ENCODE data around the gene SLC52A1.

The SLC52A1 gene

DNA sequence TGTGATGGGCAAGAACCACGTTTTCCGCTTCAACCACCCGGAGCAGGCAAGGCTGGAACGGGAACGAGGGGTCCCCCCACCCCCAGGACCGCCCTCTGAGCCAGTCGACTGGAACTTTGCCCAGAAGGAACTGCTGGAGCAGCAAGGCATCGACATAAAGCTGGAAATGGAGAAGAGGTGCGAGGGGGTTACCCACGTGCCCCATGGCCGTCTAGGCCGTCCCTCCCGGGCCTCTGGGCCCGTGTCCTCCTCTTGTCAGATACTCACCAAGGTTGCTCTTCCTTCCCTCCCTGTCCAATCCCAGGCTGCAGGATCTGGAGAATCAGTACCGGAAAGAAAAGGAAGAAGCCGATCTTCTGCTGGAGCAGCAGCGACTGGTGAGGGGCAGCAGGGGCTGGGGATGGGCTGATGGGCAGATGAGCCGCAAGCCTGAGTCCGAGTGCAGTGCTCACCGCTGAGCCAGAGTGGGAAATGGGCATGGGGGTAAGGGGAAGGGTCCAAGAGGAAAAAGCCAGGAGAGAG lies 14.7 kb downstream of the SLC52A1 start:
- TF ChIP-seq ZNF23 (tag by site-specific recombination; IDR thresholded peaks at IDR 0.05; ENCODE audit: borderline replicate concordance): no peak
- TF ChIP-seq, protein P1, sequence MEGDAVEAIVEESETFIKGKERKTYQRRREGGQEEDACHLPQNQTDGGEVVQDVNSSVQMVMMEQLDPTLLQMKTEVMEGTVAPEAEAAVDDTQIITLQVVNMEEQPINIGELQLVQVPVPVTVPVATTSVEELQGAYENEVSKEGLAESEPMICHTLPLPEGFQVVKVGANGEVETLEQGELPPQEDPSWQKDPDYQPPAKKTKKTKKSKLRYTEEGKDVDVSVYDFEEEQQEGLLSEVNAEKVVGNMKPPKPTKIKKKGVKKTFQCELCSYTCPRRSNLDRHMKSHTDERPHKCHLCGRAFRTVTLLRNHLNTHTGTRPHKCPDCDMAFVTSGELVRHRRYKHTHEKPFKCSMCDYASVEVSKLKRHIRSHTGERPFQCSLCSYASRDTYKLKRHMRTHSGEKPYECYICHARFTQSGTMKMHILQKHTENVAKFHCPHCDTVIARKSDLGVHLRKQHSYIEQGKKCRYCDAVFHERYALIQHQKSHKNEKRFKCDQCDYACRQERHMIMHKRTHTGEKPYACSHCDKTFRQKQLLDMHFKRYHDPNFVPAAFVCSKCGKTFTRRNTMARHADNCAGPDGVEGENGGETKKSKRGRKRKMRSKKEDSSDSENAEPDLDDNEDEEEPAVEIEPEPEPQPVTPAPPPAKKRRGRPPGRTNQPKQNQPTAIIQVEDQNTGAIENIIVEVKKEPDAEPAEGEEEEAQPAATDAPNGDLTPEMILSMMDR (tag by site-specific recombination; IDR thresholded peaks at IDR 0.05): no peak
- TF ChIP-seq SALL2 (tag by site-specific recombination; IDR thresholded peaks at IDR 0.05; ENCODE audit: borderline replicate concordance): no peak
- TF ChIP-seq, protein P2, sequence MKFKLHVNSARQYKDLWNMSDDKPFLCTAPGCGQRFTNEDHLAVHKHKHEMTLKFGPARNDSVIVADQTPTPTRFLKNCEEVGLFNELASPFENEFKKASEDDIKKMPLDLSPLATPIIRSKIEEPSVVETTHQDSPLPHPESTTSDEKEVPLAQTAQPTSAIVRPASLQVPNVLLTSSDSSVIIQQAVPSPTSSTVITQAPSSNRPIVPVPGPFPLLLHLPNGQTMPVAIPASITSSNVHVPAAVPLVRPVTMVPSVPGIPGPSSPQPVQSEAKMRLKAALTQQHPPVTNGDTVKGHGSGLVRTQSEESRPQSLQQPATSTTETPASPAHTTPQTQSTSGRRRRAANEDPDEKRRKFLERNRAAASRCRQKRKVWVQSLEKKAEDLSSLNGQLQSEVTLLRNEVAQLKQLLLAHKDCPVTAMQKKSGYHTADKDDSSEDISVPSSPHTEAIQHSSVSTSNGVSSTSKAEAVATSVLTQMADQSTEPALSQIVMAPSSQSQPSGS (tag by site-specific recombination; IDR thresholded peaks at IDR 0.05; ENCODE audit: low read depth): no peak
- Histone ChIP-seq H3K36me3 (ENCODE audit: control insufficient read depth in 2 of 2, insufficient read depth in 1 of 2, low read length in 2 of 2) (peaks cover 22 to 64% of the 10 kb centered on the region in 2 experiments), H3K9me3 (ENCODE audit: control insufficient read depth, insufficient read depth, low read depth, low read length) (no peaks in the 10 kb centered on the region), H3K27ac (ENCODE audit: extremely low read depth, low read depth, low read length) (no peak overlapping the region), H3K4me3 (ENCODE audit: low read depth, low read length) (no peak overlapping the region), H3K4me1 (ENCODE audit: control insufficient read depth, insufficient read depth, low read length) (no peaks in the 10 kb centered on the region)
- CTCF ChIA-PET: interaction anchor here (0.6 kb wide), 1 partner anchor 97 kb away, joined by 3 read pairs; no protein-coding TSS in a partner anchor
- POLR2A ChIA-PET: no interaction called here

DNA sequence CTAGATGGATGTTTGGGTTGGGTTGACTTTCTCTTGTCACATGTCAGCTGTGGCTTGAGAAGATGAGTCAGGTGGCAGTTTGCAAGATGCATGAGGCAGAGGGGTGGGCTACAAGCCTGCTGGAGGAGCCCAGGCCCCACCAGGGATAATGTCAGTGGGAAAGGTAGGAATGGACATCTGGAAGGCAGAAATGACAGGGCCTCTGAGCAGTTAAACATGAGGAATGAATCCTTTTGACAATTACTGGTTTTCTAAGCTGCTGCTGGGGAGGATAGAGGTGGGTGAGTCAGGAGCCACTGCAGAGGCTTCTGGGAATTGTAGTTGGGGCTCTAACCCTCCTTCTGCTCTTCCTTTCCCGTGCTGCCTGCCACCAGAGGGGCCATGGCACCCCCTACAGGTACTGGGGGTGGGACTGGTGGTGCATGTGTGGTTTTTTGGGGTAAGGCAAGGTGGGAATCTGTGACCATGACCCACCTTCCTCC lies 15.7 kb downstream of the SLC52A1 start:
- no peak for TF ChIP-seq ZNF623 (tag by site-specific recombination; IDR thresholded peaks at IDR 0.05)
- no peak for TF ChIP-seq ZNF155 (tag by site-specific recombination; IDR thresholded peaks at IDR 0.05)
- TF ChIP-seq ZNF416 (tag by site-specific recombination; IDR thresholded peaks at IDR 0.05): no peak
- no peak for TF ChIP-seq ZNF670 (tag by site-specific recombination; IDR thresholded peaks at IDR 0.05; ENCODE audit: low read depth)
- TF ChIP-seq, protein P3, sequence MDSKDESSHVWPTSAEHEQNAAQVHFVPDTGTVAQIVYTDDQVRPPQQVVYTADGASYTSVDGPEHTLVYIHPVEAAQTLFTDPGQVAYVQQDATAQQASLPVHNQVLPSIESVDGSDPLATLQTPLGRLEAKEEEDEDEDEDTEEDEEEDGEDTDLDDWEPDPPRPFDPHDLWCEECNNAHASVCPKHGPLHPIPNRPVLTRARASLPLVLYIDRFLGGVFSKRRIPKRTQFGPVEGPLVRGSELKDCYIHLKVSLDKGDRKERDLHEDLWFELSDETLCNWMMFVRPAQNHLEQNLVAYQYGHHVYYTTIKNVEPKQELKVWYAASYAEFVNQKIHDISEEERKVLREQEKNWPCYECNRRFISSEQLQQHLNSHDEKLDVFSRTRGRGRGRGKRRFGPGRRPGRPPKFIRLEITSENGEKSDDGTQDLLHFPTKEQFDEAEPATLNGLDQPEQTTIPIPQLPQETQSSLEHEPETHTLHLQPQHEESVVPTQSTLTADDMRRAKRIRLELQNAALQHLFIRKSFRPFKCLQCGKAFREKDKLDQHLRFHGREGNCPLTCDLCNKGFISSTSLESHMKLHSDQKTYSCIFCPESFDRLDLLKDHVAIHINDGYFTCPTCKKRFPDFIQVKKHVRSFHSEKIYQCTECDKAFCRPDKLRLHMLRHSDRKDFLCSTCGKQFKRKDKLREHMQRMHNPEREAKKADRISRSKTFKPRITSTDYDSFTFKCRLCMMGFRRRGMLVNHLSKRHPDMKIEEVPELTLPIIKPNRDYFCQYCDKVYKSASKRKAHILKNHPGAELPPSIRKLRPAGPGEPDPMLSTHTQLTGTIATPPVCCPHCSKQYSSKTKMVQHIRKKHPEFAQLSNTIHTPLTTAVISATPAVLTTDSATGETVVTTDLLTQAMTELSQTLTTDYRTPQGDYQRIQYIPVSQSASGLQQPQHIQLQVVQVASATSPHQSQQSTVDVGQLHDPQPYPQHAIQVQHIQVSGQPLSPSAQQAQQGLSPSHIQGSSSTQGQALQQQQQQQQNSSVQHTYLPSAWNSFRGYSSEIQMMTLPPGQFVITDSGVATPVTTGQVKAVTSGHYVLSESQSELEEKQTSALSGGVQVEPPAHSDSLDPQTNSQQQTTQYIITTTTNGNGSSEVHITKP (tag by site-specific recombination; IDR thresholded peaks at IDR 0.05): peak; percentile 90
- TF ChIP-seq SETDB1 (IDR thresholded peaks at IDR 0.05; ENCODE audit: insufficient read length, low read length): no peak
- 0 out of 2 replicates have a peak, but pooled peaks have one; percentile 29 for TF ChIP-seq ZBTB17 (tag by site-specific recombination; IDR thresholded peaks at IDR 0.05)
- TF ChIP-seq KLF9 (tag by site-specific recombination; IDR thresholded peaks at IDR 0.05; ENCODE audit: low read depth): no peak
- TF ChIP-seq ZNF473 (tag by site-specific recombination; IDR thresholded peaks at IDR 0.05): no peak
- TF ChIP-seq ZNF138 (tag by site-specific recombination; IDR thresholded peaks at IDR 0.05; ENCODE audit: borderline replicate concordance): no peak
- TF ChIP-seq ZNF341 (tag by site-specific recombination; IDR thresholded peaks at IDR 0.05; ENCODE audit: low read depth): no peak
- TF ChIP-seq, protein P1 (tag by site-specific recombination; IDR thresholded peaks at IDR 0.05): peak; percentile 35; the same call in 1 of the 2 replicates
- TF ChIP-seq HOXA7 (CRISPR knock-in tag; IDR thresholded peaks at IDR 0.05; ENCODE audit: borderline replicate concordance): no peak
- no peak for TF ChIP-seq GLIS2 (tag by site-specific recombination; IDR thresholded peaks at IDR 0.05)
- TF ChIP-seq KLF10 (tag by site-specific recombination; IDR thresholded peaks at IDR 0.05): no peak
- no peak for TF ChIP-seq ZNF112 (tag by site-specific recombination; IDR thresholded peaks at IDR 0.05)
- no peak for TF ChIP-seq SCRT1 (tag by site-specific recombination; IDR thresholded peaks at IDR 0.05; ENCODE audit: borderline replicate concordance)
- no peak for TF ChIP-seq ZNF629 (tag by site-specific recombination; IDR thresholded peaks at IDR 0.05)
- no peak for TF ChIP-seq ZNF624 (tag by site-specific recombination; IDR thresholded peaks at IDR 0.05)
- Histone ChIP-seq H3K27ac (ENCODE audit: extremely low read depth, low read depth, low read length) (no peak overlapping the region), H3K4me1 (ENCODE audit: control insufficient read depth, insufficient read depth, low read length) (no peaks in the 10 kb centered on the region), H3K9me3 (ENCODE audit: control insufficient read depth, insufficient read depth, low read depth, low read length) (no peaks in the 10 kb centered on the region), H3K36me3 (ENCODE audit: control insufficient read depth in 2 of 2, insufficient read depth in 1 of 2, low read length in 2 of 2) (peaks cover 28 to 72% of the 10 kb centered on the region in 2 experiments), H3K4me3 (ENCODE audit: low read depth, low read length) (no peak overlapping the region)
- ChIA-PET CTCF (interaction anchor here (0.5 to 1.1 kb wide), 3 partner anchors 29 to 139 kb away, joined by 3 read pairs; no protein-coding TSS in a partner anchor), POLR2A (no interaction called here)

Measured in HEK293 (cell line).